ENCODE results near the gene POP5.
"Not testable (repeated sequence)": the region's sequence is repeated elsewhere in the genome, so short reads cannot be mapped to it uniquely, and the experiment has no call there.

POP5 gene

DNA sequence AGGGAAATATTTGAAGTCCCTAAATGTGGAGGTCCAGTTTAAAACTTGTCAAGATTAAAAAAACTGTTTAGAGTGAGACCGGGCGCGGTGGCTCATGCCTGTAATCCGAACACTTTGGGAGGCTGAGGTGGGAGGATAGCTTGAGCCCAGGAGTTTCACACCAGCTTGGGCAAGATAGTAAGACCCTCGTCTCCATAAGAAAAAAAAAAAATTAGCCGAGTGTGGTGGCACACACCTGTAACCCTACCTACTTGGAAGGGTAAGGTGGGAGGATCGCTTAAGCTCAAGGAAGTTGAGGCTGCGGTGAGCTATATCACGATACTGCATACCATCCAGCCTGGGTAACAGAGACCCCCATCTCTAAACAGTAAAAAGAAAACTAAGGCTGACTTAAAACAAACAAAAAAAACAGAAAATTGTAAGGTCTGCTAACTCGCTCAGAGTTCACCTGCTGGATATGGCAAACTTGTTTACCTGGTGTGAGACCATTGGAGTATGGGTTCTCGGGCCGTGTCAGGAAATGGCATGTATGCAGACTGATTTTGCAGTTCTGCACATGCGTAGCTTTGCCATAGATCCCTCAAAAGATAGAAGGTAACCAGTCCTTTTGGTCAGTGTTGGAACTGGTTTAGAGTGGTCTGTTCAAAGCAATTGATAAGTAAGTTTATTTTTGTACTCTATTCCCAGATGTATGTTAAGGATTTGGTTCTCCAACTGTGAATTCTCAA lies 45.0 kb downstream of the POP5 start:
- peak; percentile 18 for DNase-seq

DNA sequence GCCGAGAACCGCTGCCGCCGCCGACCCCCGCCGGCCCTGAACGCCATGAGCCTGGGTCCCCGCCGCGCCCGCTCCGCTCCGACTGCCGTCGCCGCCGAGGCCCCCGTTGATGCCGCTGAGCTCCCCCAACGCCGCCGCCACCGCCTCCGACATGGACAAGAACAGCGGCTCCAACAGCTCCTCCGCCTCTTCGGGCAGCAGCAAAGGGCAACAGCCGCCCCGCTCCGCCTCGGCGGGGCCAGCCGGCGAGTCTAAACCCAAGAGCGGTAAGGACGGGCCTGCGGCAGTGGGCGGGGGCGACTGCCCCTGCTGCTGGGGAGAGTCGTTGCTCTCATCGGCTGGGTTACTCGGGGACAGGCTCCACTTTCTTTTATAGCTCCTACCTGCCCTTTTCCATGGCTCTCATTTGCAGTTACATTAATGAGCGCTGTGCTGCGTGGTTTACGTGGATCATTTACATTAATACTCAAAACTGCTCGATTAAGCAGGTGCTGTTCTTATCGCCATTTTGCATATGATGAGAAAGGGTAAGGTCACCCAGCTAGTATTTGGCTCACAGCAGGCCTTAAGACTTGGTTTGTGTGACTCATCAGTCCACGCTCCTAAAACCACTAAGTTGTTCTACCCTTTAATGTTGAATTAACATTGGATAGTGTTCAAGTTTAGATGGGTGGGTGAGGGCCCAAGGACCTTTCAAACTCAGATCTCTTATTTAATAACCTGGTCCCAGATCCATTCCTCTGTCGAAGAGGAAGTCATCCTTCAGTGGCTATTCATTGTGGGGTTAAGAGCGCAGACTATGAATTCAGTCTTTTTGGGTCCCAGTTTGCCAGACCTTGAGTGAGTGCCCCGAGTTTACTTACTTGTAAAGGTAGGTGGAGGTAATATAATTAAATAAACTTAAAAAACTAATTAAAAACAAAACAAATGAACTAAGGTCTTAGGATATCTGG lies 46.2 kb downstream of the POP5 start:
- peak; percentile 45 for DNase-seq

DNA sequence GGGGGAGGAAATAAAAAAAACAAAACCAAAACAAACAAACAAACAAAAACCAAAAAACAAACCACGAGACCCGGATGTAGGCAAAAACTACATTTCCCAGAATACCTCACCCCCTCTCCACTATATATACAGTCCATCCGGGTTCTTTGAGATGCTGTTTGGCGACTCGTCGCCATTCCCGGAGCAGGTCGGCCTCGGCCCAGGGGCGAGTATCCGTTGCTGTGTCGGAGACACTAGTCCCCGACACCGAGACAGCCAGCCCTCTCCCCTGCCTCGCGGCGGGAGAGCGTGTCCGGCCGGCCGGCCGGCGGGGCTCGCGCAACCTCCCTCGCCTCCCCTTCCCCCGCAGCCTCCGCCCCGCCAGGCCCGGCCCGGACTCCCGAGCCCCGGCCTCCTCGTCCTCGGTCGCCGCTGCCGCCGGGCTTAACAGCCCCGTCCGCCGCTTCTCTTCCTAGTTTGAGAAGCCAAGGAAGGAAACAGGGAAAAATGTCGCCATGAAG lies 46.9 kb downstream of the POP5 start, which contains the start of gene RNF10:
Gene RNF10, plus strand, starts transcription at position 154 of the 500 bp plus-strand sequence. CDS start 456 bp downstream, outside the sequence.
- DNase-seq: peak; percentile 66

DNA sequence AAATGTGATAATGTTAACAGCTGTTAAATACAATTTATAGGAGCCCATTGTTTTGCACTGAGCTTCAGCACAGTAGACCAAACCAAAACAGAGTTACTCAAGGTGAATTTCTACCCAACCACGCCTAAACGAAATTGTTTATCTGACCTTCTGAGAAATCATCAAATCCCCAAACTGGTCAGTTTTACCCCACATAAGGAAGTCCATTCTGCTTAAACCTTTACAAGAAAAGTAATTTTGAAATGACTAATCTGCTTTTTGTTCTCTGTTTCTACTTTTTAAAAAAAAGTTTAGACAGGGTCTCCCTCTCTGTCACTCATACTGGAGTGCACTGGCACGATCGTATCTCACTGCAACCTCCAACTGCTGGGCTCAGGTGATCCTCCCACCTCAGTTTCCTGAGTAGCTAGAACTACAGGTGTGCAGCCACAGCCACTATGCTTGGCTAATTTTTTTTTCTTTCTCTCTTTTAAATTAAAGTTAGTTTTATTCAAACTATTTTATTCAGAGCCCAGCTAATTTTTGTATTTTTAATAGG lies 48.4 kb downstream of the POP5 start:
- no peak for DNase-seq

DNA sequence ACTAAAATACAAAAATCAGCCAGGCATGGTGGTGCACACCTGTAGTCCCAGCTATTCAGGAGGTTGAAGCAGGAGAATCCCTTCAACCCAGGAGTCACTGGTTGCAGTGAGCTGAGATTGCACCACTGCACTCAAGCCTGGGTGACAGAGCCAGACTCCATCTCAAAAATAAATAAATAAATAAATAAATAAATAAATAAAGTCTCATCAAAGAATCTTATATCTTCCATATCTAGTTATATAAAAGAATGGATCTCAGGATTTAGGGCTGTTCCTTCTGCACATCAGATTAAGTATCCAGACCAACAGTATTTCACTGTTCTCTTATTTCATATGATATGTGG lies 50.8 kb downstream of the POP5 start:
- not testable (repeated sequence) for DNase-seq

DNA sequence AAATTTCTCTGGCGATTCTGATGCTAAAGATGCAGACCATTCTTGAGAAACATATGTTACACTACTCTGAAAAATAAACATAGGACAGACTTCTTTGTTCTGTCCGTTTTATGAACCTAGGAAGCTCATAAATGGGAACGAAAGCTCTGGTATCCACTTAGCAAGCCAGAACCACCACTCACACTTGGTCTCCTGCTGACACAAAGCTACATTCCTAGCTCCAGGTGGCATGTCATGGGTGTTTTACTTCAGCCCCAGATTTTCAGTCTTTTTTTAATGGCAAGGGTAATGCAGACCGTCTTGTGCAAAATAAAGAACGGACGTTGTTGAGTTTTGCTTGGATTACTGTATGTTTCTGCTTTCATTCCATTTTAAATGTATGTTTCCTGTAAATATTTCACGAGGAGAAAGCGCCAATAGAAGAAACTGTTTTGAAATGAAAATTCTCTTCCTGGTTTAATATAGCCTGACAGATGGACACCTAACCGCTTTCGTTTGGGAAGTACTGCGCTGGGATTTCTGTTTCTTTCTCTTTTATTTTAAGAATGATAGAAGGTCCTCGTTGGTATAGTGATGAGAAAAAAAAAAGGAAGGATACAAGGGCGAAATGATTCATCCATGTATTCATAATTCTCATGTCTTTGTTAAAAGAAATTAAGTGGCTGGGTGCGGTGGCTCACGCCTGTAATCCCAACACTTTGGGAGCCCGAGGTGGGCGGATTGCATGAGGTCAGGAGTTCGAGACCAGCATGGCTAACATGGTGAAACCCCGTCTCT lies 51.4 kb downstream of the POP5 start:
- no peak for DNase-seq

DNA sequence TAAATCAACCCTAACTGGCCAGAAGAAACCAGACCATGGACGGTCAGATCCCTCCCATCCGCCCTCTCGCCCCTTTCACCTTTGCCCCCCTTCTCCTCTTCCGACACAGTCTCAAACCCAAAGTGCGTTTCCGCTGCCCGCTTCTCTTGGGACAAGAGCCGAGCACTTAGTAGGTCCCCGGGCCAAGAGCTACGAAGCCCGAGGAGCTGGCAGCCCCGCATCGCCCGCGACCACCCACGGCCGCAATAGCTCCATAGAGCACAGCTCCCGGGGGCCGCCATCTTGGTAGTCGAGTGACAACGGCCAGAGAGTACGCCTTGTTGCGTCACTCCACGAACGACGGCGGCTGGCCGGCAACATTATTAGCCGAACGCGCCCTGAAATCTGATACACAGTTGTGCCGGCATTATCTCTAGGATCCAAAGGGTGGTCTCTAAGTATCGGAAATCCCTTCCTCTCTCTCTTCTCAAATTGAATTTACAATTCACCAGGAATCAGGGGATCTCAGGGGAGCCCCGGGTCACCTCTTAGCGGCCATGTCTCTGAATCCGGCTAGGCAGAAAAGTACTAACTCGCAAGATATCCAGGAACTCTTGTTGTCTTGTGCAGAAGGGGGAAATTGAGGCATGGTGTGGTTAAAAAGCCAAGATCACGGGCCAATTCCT lies 52.2 kb downstream of the POP5 start, which contains the start of gene COQ5:
Gene COQ5, minus strand, starts transcription at position 298 of the 665 bp plus-strand sequence. Its CDS starts 17 bp downstream, at position 281.
- peak; percentile 84 for DNase-seq

All from stimulated activated CD4-positive, alpha-beta T cell treated with anti-CD3 and anti-CD28 coated beads, Interleukin-1b, Interleukin-23, amount 100 ng/mL, for 48 hours (primary cell).